Neural cell (in vitro differentiated cells): ENCODE results near the gene GNA12.

Experiments used
- CTCF ChIP-seq: fragments of 450-650 bp; IDR thresholded peaks from 2 replicates; pipeline ENCODE4 v1.5.1; 2014; ENCODE audit warnings: antibody characterized with exemption, mild to moderate bottlenecking, moderate library complexity; ENCODE audit not compliant: poor library complexity, severe bottlenecking
- EP300 ChIP-seq: fragments of 450-650 bp; conservative IDR thresholded peaks from 2 replicates; pipeline ENCODE4 v1.6.1; 2014; ENCODE audit warnings: antibody characterized with exemption, mild to moderate bottlenecking, moderate library complexity; ENCODE audit not compliant: poor library complexity, severe bottlenecking
- EZH2 ChIP-seq: fragments of 200-600, 300-800 bp; shearing (Covaris generic), sonication (generic); IDR thresholded peaks from 2 replicates; pipeline ENCODE4 v1.6.1; 2014; ENCODE audit warnings: antibody characterized with exemption, low read length, borderline replicate concordance, mild to moderate bottlenecking; ENCODE audit not compliant: insufficient read depth, poor library complexity, severe bottlenecking
- POLR2AphosphoS5 ChIP-seq: IDR thresholded peaks from 2 replicates; pipeline ENCODE4 v1.6.1; 2012
- REST ChIP-seq: IDR thresholded peaks from 2 replicates; pipeline ENCODE4 v1.6.1; 2012; ENCODE audit warnings: borderline replicate concordance
- SMC3 ChIP-seq: fragments of 450-650 bp; conservative IDR thresholded peaks from 2 replicates; pipeline ENCODE4 v1.6.1; 2014; ENCODE audit warnings: antibody characterized with exemption, mild to moderate bottlenecking, moderate library complexity; ENCODE audit not compliant: poor library complexity

GRCh38 chr7:2757361-2757903, 86.7 kb downstream of the GNA12 start:
- TF ChIP-seq CTCF (no peak), EP300 (no peak), SMC3 (no peak), POLR2AphosphoS5 (no peak), EZH2 (no peak), REST (no peak)
